ENCODE measurements around the gene QTRT2.

Gene QTRT2

DNA sequence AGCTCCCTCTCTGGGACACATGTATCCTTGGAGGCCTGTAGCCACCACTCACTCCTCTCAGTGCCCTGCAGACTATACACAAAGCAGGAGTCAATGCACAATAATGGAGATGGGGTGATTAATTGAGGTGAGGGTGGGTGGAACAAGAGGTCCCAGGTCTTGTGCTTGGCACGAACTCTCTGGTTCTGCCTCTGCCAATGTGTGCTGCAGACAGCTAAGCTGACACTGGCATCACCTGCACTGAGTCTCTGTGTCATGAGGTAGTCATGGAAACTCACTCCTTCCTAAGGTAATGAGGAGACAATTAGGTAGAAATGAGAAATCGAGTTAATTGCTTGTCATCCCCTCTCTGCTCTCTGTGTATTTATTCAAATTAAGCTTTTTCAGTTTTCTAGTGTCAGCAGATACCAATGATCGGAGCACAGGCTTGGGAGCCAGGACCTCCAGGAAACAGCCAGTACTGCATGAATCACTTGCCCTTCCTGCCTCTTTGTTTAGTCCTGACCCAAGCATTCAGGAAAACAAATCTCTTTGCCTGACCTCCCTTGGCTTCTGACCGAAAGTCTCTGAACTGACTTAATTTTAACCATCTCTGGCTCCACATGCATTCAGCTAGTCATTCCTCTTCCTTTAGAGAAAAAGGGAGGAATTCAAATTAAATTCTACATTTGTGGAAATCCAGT lies 65.6 kb downstream of the QTRT2 start:
- no peak for DNase-seq (ENCODE audit: low read depth in 2 of 2)

DNA sequence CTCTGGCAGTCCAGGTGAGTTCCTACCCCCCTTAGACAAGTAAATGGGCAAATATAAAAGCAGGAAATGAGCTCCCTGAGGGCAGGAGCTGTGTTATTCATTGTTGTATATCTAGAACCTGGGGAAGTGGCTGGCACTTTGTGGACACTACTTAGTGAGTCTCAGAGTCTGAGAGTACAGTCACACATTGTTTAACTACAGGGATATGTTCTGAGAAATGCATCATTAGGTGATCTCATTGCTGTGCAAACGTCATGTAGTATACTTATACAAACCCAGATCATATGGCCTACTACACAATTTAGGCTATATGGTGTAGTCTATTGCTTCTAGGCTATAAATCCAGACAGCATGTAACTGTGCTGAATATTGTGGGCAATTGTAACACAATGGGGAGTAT lies 69.9 kb downstream of the QTRT2 start:
- no peak for DNase-seq (ENCODE audit: low read depth in 2 of 2)

DNA sequence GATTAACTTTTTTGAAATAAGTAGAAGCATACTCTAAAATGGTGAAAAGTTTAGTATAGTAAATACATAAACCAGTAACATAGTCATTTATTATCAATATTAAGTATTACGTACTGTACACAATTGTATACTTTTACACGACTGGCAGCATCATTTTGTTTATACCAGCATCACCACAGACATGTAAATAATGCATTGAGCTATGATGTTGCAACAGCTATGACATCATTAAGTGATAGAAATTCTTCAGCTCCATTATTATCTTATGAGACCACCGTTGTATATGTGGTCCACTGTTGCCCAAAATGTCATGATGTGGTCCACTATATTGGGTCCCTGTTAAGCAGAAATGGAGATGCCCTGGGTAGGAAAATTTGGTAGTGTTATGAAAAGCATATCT lies 71.0 kb downstream of the QTRT2 start:
- DNase-seq (ENCODE audit: low read depth in 2 of 2): no peak

DNA sequence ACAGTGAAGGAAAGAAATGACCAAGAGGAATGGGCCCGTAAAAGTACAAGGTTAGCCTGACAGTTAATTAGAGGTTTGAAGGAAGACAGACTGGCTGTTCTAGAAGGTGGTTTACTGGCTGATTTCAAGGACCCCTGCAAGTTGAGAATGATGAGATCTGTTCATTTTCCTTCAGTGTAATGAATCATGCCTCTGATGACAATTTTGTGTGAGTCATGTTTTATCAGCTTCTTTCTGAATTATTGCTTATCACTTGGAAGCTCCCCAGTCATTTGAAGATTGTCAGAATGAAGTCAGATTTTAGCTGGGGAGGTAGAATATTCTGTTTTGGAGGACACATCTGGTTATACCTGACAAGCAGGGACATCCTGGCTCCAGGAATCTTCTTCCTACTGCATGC lies 71.7 kb downstream of the QTRT2 start:
- no peak for DNase-seq (ENCODE audit: low read depth in 2 of 2)

GRCh38 chr3:114128826-114129225 lies 72.3 kb downstream of the QTRT2 start:
- no peak for DNase-seq (ENCODE audit: low read depth in 2 of 2)

DNA sequence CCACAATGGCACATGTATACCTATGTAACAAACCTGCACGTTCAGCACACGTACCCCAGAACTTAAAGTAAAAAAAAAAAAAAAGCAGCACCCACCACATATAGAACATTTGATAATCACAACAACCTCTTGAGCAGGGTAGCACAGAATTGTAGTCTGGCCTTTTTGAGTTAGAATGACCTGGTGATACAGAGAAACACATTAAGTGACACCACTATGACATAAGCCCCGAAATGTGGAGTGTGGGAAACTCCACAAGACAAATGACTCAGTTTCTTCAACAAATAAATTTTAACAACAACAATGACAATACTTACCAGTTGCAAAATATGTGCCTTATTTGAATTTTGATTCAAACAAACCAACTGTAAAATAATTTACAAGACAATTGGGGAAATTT lies 76.0 kb downstream of the QTRT2 start:
- no peak for DNase-seq (ENCODE audit: low read depth in 2 of 2)

GRCh38 chr3:114133947-114134346 lies 77.4 kb downstream of the QTRT2 start:
- no peak for DNase-seq (ENCODE audit: low read depth in 2 of 2)
